SU-DHL-6 (cell line): ENCODE measurements around the gene COX19.

ENCODE experiments used
- H2AFZ ChIP-seq: fragments of 200-600 bp; sonication (generic); 2 replicates; pipeline ENCODE4 v1.6.1; 2014; ENCODE audit warnings: low read depth, mild to moderate bottlenecking, moderate library complexity, mixed read lengths, antibody characterized with exemption, low read length; ENCODE audit not compliant: severe bottlenecking
- H3F3A ChIP-seq: fragments of 200-600 bp; shearing (Covaris generic); 2 replicates; pipeline ENCODE4 v1.6.0; 2016; ENCODE audit warnings: antibody characterized with exemption, mild to moderate bottlenecking; ENCODE audit not compliant: insufficient read depth
- H3K27ac ChIP-seq: fragments of 200-600 bp; sonication (generic); 2 replicates; pipeline ENCODE4 v1.5.1; 2016; ENCODE audit warnings: low read depth, mild to moderate bottlenecking, low read length, moderate library complexity, mixed read lengths
- H3K27me3 ChIP-seq: fragments of 200-600 bp; sonication (generic), shearing (Covaris generic); 2 replicates; pipeline ENCODE4 v1.6.0; 2014; ENCODE audit warnings: mild to moderate bottlenecking, low read length
- H3K36me3 ChIP-seq: fragments of 200-600 bp; sonication (generic); 2 replicates; pipeline ENCODE4 v1.6.1; 2014; ENCODE audit warnings: mild to moderate bottlenecking, low read length, mixed read lengths
- H3K4me2 ChIP-seq: fragments of 300-600, 200-600 bp; shearing (Covaris generic), sonication (generic); 2 replicates; pipeline ENCODE4 v1.6.0; 2014; ENCODE audit warnings: low read length, low read depth, mild to moderate bottlenecking; ENCODE audit not compliant: poor library complexity, severe bottlenecking
- H3K4me3 ChIP-seq: fragments of 200-600 bp; sonication (generic); 2 replicates; pipeline ENCODE4 v1.5.1; 2014; ENCODE audit warnings: antibody characterized with exemption, low read length, mild to moderate bottlenecking, mixed read lengths; ENCODE audit not compliant: insufficient read depth, poor library complexity, severe bottlenecking
- H3K79me2 ChIP-seq: fragments of 200-600 bp; sonication (generic); 2 replicates; pipeline ENCODE4 v1.6.1; 2014; ENCODE audit warnings: mild to moderate bottlenecking, low read length, moderate library complexity; ENCODE audit not compliant: insufficient read depth
- H3K9ac ChIP-seq: fragments of 200-600 bp; sonication (generic); 2 replicates; pipeline ENCODE4 v1.7.0; 2014; ENCODE audit warnings: mild to moderate bottlenecking, low read length
- H3K9me2 ChIP-seq: fragments of 200-600 bp; sonication (generic); replicated peaks from 2 replicates; pipeline ENCODE4 v1.6.1; 2014; ENCODE audit warnings: low read length; ENCODE audit not compliant: insufficient read depth
- H3K9me3 ChIP-seq: fragments of 200-600 bp; sonication (generic); 2 replicates; pipeline ENCODE4 v1.6.1; 2014; ENCODE audit warnings: low read length, mixed read lengths; ENCODE audit not compliant: insufficient read depth
- H4K20me1 ChIP-seq: fragments of 200-600 bp; sonication (generic); 2 replicates; pipeline ENCODE4 v1.6.1; 2014; ENCODE audit warnings: low read depth, mild to moderate bottlenecking, antibody characterized with exemption, low read length, moderate library complexity, mixed read lengths
- CTCF ChIP-seq: fragments of 200-600 bp; sonication (generic); IDR thresholded peaks from one replicate; pipeline ENCODE4 v1.5.1; 2017; ENCODE audit warnings: antibody characterized with exemption, mild to moderate bottlenecking, low read length, moderate library complexity; ENCODE audit not compliant: insufficient read depth, poor library complexity, severe bottlenecking
- EZH2phosphoT487 ChIP-seq: fragments of 200-600 bp; sonication (generic), shearing (Covaris generic); conservative IDR thresholded peaks from 2 replicates; pipeline ENCODE4 v1.6.1; 2018; ENCODE audit warnings: mild to moderate bottlenecking, antibody characterized with exemption, low read length, moderate library complexity, mixed read lengths

COX19 gene

DNA sequence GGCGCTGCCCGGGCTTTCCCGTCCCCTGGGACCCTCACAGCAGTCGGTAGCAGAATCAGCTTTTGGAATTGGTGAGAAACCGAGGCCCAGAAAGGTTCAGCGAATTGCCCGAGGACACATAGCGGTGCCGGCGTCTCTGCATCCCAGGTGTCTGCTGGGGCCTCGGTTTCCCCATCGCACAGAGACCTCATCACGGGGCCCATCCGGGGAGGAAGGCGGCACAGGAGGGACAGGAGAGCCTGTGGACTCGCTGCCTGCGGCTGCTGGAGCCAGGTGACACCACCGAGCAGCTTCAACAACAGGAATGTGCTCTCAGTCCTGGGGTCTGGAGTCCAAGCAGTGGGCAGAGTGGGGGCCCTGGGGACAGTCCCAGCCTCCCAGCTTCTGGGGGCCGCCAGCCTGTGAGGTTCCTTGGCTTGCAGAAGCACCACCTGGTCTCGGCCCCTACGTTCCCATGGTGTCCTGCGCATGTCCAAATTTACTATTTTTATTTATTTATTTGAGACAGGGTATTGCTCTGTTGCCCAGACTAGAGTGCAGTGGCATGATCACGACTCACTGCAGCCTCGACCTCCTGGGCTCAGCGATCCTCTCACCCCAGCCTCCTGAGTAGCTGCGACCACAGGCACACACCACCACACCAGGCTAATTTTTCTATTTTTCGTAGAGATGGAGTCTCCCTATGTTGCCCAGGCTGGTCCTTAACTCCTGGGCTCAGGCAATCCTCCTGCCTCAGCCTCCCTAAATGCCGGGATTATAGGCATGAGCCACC, 539 bp upstream of the COX19 start:
- H3K4me3 ChIP-seq, result peak overlapping the region; percentile 98
- no peak for TF ChIP-seq CTCF
- TF ChIP-seq EZH2phosphoT487, result no peak
- peaks cover 4% of the 10 kb centered on the region; the same call in 1 of the 2 replicates for H4K20me1 ChIP-seq
- H3K9me3 ChIP-seq, result no peaks in the 10 kb centered on the region
- H3K27ac ChIP-seq, result no peak overlapping the region
- H3K4me2 ChIP-seq, result peak overlapping the region; percentile 33
- H3K27me3 ChIP-seq, result no peaks in the 10 kb centered on the region
- H3K9ac ChIP-seq, result peak overlapping the region; percentile 94; the same call in 1 of the 2 replicates
- H3K36me3 ChIP-seq, result peaks cover 13% of the 10 kb centered on the region; the same call in 1 of the 2 replicates
- H3K9me2 ChIP-seq, result no peaks in the 10 kb centered on the region
- H3K79me2 ChIP-seq, result peaks cover 36% of the 10 kb centered on the region
- 0 out of 2 replicates have a peak, but pooled peaks cover 5% of the 10 kb centered on the region for H3F3A ChIP-seq
- no peak overlapping the region for H2AFZ ChIP-seq

- Histone ChIP-seq H3F3A (0 out of 2 replicates have a peak, but pooled peaks cover 5% of the 10 kb centered on the region), H3K79me2 (peaks cover 41% of the 10 kb centered on the region), H4K20me1 (peaks cover 4% of the 10 kb centered on the region; the same call in 1 of the 2 replicates), H3K27me3 (no peaks in the 10 kb centered on the region), H3K27ac (no peak overlapping the region), H3K9me3 (no peaks in the 10 kb centered on the region), H3K4me3 (peak overlapping the region; percentile 98), H3K36me3 (peaks cover 13% of the 10 kb centered on the region; the same call in 1 of the 2 replicates), H3K9me2 (no peaks in the 10 kb centered on the region), H2AFZ (no peak overlapping the region), H3K4me2 (peak overlapping the region; percentile 92), H3K9ac (peak overlapping the region; percentile 94)
- TF ChIP-seq EZH2phosphoT487 (no peak), CTCF (no peak)
These were observed 1.2 kb downstream of the COX19 start for GRCh38 chr7:974172-974571.

DNA sequence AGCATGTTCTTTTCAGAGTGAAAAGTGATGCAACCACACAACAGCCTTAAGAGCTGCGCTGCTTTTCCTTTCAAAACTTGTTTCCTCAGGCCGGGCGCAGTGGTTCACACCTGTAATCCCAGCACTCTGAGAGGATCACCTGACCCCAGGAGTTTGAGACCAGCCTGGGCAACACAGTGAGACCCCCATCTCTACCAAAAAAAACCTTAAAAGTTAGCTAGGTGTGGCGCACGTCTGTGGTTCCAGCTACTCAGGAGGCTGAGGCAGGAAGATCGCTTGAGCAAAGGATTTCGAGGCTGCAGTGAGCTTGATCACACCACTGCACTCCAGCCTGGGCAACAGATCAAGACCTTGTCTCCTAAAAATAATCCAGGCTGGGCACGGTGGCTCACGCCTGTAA, 2.0 kb downstream of the COX19 start:
- Histone ChIP-seq H3K36me3 (peaks cover 13% of the 10 kb centered on the region; the same call in 1 of the 2 replicates), H3K4me2 (peak overlapping the region; percentile 4), H3K79me2 (peaks cover 42% of the 10 kb centered on the region), H3K27ac (no peak overlapping the region), H3K9me3 (no peaks in the 10 kb centered on the region), H3K9ac (no peak overlapping the region), H4K20me1 (peaks cover 4% of the 10 kb centered on the region; the same call in 1 of the 2 replicates), H2AFZ (no peak overlapping the region), H3K9me2 (no peaks in the 10 kb centered on the region), H3K27me3 (no peaks in the 10 kb centered on the region), H3F3A (0 out of 2 replicates have a peak, but pooled peaks cover 5% of the 10 kb centered on the region), H3K4me3 (no peak overlapping the region)
- TF ChIP-seq CTCF (no peak), EZH2phosphoT487 (no peak)
